Activated naive CD4-positive, alpha-beta T cell treated with anti-CD3 and anti-CD28 coated beads, Interleukin-2, amount 50 U/mL, for 24 hours (primary cell): ENCODE measurements around the gene ZNF367.
A peak's percentile ranks its signal among the peaks of the same experiment; 100 is the strongest.

Experiments used
- H3K27ac Mint-ChIP-seq: one replicate; pipeline ENCODE4 v1.8.0; 2021; ENCODE audit warnings: mild to moderate bottlenecking, mixed read lengths
- H3K27me3 Mint-ChIP-seq: one replicate; pipeline ENCODE4 v1.8.0; 2021; ENCODE audit warnings: mixed read lengths
- H3K36me3 Mint-ChIP-seq: one replicate; pipeline ENCODE4 v1.8.0; 2021; ENCODE audit warnings: mixed read lengths
- H3K4me1 Mint-ChIP-seq: one replicate; pipeline ENCODE4 v1.8.0; 2021; ENCODE audit warnings: mixed read lengths
- H3K4me3 Mint-ChIP-seq: one replicate; pipeline ENCODE4 v1.8.0; 2021; ENCODE audit warnings: mild to moderate bottlenecking, mixed read lengths
- H3K9me3 Mint-ChIP-seq: one replicate; pipeline ENCODE4 v1.8.0; 2021; ENCODE audit warnings: mixed read lengths

ZNF367 gene

DNA sequence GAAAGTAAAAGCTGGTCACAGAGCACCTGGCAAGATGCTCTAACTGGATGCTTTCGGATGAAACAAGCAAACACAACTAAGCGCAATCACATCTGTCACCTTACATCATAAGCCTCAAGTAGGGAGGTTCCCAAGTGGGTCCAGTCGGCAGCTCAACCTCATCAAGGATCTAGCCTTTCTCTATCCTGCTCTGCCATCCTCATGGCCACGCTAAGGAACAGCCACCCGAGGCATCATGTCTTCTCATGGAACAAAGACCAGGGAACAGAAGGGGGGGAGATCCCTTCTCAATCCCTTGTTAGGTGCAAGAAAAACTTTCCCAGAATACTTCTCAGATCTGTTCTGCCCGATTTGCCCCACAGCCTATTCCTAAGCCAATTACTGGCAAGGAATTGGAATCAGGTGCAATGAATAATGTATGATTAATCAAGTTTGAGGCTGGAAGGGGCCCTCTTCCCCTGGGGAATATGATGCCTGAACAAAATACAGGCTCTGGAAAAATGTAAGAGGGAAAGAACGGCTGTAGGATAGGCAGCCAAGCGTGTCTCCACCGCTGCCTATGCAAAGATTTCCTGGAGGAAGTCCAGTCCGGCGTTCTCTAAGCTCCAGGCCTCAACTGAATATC, 30.5 kb upstream of the ZNF367 start:
- H3K27ac Mint-ChIP-seq = no peak overlapping the region
- peaks cover under 1% of the 10 kb centered on the region for H3K36me3 Mint-ChIP-seq
- H3K9me3 Mint-ChIP-seq = no peaks in the 10 kb centered on the region
- H3K4me3 Mint-ChIP-seq = no peak overlapping the region
- H3K27me3 Mint-ChIP-seq = no peaks in the 10 kb centered on the region
- H3K4me1 Mint-ChIP-seq = peaks cover 23% of the 10 kb centered on the region

DNA sequence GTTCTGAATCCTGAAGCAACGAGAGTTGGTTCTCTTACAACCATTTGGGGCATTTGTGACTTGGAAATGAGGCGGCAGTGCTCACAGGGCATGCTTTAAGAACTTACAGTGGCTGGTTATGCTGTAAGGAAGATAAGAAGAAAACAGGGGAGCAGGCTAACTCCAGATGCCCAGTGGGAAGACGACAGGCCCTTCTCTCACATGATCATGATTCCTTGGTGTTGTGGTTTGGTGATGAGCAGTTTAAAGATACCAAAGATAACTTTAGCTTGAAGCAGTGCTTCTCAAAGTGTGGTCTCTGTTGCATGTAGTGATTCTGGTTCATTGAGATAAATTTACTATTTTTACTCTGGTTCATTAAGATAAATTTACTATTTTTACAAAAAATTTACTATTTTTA, 29.2 kb upstream of the ZNF367 start:
- no peak overlapping the region for H3K27ac Mint-ChIP-seq
- H3K4me1 Mint-ChIP-seq = peaks cover 16% of the 10 kb centered on the region
- no peaks in the 10 kb centered on the region for H3K27me3 Mint-ChIP-seq
- no peaks in the 10 kb centered on the region for H3K9me3 Mint-ChIP-seq
- no peak overlapping the region for H3K4me3 Mint-ChIP-seq
- no peaks in the 10 kb centered on the region for H3K36me3 Mint-ChIP-seq

DNA sequence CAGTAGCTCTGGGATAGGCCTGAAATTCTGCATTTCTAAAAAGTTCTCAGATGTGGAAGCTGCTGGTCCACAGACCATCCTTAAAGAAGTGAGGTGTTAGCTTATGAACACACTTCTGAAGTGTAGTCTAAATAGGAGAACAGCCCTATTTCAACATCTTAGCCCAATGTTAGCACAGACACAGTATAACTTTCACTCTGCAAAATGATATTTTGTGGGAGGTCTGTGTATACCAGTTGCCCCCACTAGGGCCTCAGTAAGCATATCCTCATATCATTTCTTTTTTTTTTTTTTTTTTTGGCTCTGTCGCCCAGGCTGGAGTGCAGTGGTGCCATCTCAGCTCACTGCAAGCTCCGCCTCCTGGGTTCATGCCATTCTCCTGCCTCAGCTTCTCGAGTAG, 24.3 kb upstream of the ZNF367 start:
- H3K36me3 Mint-ChIP-seq = no peaks in the 10 kb centered on the region
- H3K4me3 Mint-ChIP-seq = no peak overlapping the region
- no peaks in the 10 kb centered on the region for H3K27me3 Mint-ChIP-seq
- H3K27ac Mint-ChIP-seq = no peak overlapping the region
- H3K4me1 Mint-ChIP-seq = no peaks in the 10 kb centered on the region
- no peaks in the 10 kb centered on the region for H3K9me3 Mint-ChIP-seq

DNA sequence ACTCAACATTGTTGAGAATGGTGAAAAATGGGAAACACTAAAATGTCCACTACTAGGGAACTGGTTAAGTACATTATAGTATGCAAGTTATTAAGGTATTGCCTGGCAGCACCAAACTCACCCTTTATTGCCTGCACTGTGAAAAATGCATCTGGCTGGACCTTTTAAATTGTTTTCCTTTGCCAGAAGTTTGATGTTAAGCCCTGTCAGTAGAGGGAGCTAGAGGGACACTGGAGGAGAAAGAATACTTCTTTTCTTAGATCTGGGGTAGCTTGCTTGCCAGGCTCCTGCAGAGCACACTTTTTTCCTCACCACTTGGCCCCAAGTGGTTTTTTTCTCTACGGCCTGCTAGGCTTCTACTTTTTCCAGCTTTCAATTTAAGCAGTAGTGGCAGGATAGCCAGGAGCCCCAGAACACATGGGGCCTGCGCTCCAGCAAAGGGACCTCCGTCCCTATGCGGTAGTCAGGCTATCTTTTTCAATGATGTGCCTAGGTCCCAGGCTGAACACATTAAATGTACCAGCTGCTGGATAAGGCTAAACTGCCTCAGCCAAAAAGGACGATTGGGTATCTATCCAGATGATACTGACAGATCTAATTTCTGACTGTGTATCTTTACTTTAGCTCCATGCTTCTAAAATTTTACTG, 23.8 kb upstream of the ZNF367 start:
- no peaks in the 10 kb centered on the region for H3K9me3 Mint-ChIP-seq
- no peak overlapping the region for H3K4me3 Mint-ChIP-seq
- no peaks in the 10 kb centered on the region for H3K36me3 Mint-ChIP-seq
- H3K27me3 Mint-ChIP-seq = no peaks in the 10 kb centered on the region
- no peak overlapping the region for H3K27ac Mint-ChIP-seq
- H3K4me1 Mint-ChIP-seq = no peaks in the 10 kb centered on the region

DNA sequence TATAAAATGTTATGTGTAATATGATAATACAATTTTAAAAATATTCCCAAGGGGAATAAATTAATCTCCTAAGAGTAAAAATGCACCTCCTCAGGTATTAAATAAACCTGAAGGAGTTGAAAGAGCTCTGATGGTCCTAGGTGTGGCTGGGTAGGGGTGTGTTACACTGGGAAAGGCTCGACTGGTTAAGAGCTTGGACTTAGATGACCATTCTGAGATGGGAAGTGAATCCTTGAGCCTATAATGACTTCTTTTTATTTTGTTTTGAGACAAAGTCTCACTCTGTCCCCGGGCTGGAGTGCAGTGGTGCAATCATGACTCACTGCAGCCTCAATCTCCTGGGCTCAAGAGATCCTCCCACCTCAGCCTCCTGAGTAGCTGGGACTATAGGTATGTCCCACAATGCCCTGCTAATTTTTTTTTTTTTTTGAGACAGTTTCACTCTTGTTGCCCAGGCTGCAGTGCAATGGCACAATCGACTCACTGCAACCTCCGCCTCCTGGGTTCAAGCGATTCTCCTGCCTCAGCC, 22.6 kb upstream of the ZNF367 start:
- no peak overlapping the region for H3K4me3 Mint-ChIP-seq
- H3K36me3 Mint-ChIP-seq = no peaks in the 10 kb centered on the region
- H3K27me3 Mint-ChIP-seq = no peaks in the 10 kb centered on the region
- H3K27ac Mint-ChIP-seq = no peak overlapping the region
- no peaks in the 10 kb centered on the region for H3K4me1 Mint-ChIP-seq
- H3K9me3 Mint-ChIP-seq = no peaks in the 10 kb centered on the region

DNA sequence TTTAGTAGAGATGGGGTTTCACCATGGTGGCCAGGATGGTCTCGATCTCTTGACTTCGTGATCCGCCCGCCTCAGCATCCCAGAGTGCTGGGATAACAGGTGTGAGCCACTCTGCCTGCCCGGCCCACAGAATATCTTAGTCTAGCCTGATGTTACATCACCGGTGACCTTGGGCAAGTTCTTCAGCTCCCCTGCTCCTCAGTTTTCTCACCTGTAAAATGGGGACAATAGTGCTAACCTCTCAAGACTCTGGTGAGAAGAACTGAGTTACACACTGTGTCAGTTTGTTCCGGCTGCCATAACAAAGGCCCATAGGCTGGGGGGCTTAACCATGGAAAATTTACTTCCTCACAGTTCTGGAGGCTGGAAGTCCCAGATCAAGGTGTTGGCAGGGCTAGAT, 19.3 kb upstream of the ZNF367 start:
- no peaks in the 10 kb centered on the region for H3K27me3 Mint-ChIP-seq
- H3K36me3 Mint-ChIP-seq = no peaks in the 10 kb centered on the region
- H3K27ac Mint-ChIP-seq = no peak overlapping the region

DNA sequence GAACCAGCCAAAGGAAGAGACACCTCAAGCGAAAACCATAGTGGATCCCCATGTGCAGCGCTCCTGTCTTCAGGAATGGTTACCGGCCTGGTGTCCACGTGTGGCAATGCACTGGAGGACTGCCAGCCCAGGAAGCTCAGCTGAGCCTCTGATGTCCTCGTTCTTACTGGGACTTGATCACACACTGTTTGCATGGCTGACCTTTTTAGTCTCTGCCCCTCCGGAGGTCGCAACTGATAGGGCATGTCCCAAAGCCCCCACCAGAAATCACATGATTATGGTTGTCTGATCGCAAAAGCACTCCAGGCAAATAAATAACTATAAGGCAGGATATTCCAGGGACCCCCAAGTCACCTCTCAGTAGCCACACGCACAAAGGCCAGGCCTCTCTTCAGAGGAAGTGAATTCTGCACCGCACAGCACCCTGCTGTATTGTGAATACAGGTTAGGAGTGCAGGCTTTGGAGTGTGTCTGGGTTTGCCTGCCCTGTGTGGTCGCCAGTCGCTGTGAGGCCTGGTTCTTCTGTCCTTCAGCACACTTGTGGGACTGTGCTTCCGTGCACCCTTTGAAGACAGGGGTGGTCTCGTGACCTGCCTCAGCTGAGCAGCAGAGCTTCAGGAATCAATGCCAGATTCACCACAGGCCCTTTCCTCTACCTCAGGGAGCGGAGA, 18.4 kb upstream of the ZNF367 start:
- no peak overlapping the region for H3K4me3 Mint-ChIP-seq
- no peaks in the 10 kb centered on the region for H3K36me3 Mint-ChIP-seq
- H3K27me3 Mint-ChIP-seq = no peaks in the 10 kb centered on the region
- H3K4me1 Mint-ChIP-seq = no peaks in the 10 kb centered on the region
- no peaks in the 10 kb centered on the region for H3K9me3 Mint-ChIP-seq
- no peak overlapping the region for H3K27ac Mint-ChIP-seq

More for the DNA sequence above, 19.3 kb upstream of the ZNF367 start:
- H3K4me1 Mint-ChIP-seq = no peaks in the 10 kb centered on the region
- H3K9me3 Mint-ChIP-seq = no peaks in the 10 kb centered on the region
- H3K4me3 Mint-ChIP-seq = no peak overlapping the region

DNA sequence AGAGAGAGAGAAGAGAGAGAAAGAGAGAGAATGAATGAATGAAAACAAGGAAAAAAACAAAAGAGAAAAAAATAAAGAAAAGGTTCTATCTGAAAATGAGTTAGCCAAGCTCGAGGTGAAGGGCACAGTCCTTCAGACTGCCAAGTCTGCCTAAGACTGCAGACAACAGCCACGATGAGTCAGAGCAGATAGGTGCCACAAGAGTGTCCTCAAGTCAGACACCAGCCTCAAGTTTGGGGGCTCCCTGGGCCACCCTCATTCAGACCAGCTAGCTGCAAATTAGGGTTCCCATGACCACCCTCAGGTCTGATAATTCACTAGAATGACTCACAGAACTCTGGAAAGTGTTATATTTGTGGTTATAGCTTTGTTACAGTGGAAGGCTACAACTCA, 17.9 kb upstream of the ZNF367 start:
- no peaks in the 10 kb centered on the region for H3K36me3 Mint-ChIP-seq
- H3K9me3 Mint-ChIP-seq = no peaks in the 10 kb centered on the region
- H3K27ac Mint-ChIP-seq = no peak overlapping the region
- no peak overlapping the region for H3K4me3 Mint-ChIP-seq
- H3K27me3 Mint-ChIP-seq = no peaks in the 10 kb centered on the region
- no peaks in the 10 kb centered on the region for H3K4me1 Mint-ChIP-seq

DNA sequence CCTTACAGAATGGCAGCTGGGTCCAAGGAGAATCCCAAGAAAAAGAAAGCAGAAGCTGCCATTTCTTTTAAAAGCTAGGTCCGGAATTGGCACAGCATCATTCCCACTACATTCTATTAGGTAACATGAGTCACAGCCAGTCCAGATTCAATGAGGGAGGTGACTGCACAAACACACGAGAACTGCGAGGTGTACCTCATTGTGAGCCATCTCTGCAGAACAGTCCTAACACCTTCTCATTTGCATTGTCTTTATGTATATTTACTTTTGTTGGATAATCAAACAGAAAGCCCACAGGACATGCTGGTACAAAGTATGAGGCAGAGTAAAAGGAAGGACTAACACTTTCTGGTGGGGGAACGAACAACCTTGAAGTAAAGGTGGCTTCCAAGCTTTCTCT, 17.2 kb upstream of the ZNF367 start:
- H3K27ac Mint-ChIP-seq = no peak overlapping the region

DNA sequence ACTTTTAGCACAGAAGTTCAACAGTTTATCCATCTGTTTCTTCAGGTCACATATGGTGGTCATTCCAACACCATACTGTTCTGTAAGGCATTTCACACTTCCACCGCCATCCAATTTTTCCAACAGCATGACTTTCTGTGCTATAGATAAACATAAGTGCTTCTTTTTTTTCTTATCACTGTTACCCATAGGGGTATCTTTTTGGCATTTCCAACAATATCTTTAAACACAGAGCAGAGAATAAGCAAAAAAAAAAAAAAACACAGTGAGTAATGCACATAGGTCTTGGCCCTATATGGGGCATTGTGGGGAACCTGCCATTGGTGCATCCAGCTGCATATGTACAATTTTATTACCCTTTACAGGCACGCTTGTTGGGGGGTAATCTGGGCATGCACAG, 12.2 kb upstream of the ZNF367 start:
- Mint-ChIP-seq H3K4me3 (no peak overlapping the region), H3K4me1 (no peaks in the 10 kb centered on the region), H3K36me3 (no peaks in the 10 kb centered on the region), H3K27me3 (no peaks in the 10 kb centered on the region), H3K9me3 (no peaks in the 10 kb centered on the region), H3K27ac (no peak overlapping the region)

More for the DNA sequence above, 17.2 kb upstream of the ZNF367 start:
- Mint-ChIP-seq H3K36me3 (no peaks in the 10 kb centered on the region), H3K9me3 (no peaks in the 10 kb centered on the region), H3K4me1 (no peaks in the 10 kb centered on the region), H3K4me3 (no peak overlapping the region), H3K27me3 (no peaks in the 10 kb centered on the region)

DNA sequence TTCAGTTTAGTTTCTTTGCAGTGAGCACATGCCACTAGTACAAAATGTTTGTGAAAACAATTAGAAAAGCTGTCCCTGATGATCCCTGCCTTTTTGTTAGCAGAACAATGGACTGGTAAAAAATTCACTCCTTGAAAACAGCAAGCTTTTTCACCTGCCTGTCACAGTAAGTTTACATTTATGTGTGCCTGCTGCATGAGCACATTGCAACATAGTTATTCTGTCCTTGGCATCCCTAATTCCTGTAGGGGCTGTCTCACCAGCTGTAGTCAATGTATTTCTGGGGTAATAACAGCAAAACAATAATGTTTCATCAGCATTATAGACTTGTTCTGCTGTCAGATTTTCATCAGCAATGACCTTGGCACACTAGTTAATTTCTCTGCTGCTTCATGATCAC, 11.6 kb upstream of the ZNF367 start:
- no peak overlapping the region for H3K27ac Mint-ChIP-seq
- no peaks in the 10 kb centered on the region for H3K36me3 Mint-ChIP-seq
- no peaks in the 10 kb centered on the region for H3K27me3 Mint-ChIP-seq
- no peaks in the 10 kb centered on the region for H3K9me3 Mint-ChIP-seq
- H3K4me1 Mint-ChIP-seq = no peaks in the 10 kb centered on the region
- no peak overlapping the region for H3K4me3 Mint-ChIP-seq

DNA sequence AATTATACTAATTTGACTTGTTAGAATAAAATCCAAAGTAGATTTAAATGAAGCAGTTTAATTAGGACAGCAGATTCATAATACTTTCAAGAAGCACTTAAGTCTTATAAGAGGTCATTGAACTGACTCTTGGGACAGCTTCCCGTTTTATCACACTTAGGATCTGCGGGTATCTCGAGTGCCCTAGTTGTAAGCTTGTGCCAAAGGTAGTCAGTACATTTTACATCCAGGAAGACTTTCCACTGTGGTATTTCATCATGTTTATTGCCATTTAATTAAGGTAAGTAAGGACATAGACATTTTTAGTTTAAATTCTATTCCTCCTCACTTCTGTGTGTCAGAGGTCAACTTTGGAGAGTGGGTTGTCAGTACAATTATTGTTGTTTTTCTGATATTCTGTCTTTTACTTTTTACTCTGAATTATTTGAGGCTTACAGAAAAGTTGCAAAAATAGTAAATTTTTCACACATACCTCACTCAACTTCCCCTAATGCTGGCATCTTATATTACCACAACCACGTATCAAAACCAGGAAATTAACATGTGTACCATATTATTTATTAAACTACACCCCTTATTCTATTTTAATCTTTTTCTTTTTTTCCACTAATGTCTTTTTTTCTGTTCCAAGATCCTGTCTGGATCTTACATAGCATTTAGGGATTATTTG, 7.5 kb upstream of the ZNF367 start:
- no peak overlapping the region for H3K4me3 Mint-ChIP-seq
- peak overlapping the region; percentile 68 for H3K27ac Mint-ChIP-seq

DNA sequence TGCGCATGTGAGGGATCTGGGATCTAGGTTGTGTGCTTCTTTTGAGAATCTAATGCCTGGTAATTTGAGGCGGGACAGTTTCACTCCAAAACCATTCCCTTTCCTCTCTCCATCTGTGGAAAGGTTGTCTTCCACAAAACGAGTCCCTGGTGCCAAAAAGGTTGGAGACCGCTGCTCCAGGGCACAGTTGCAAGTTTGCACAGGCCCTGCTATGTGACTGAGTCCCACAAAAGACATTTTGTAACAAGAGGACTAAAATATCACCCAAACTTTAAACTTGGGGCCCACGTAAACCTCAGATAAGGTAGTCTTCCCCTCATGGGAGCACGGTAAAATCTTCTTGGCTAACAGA, 5.8 kb upstream of the ZNF367 start:
- Mint-ChIP-seq H3K4me1 (peaks cover 20% of the 10 kb centered on the region), H3K36me3 (no peaks in the 10 kb centered on the region), H3K27ac (no peak overlapping the region), H3K27me3 (no peaks in the 10 kb centered on the region), H3K9me3 (no peaks in the 10 kb centered on the region), H3K4me3 (no peak overlapping the region)

More for the DNA sequence above, 7.5 kb upstream of the ZNF367 start:
- H3K4me1 Mint-ChIP-seq = peaks cover 5% of the 10 kb centered on the region
- no peaks in the 10 kb centered on the region for H3K9me3 Mint-ChIP-seq
- H3K27me3 Mint-ChIP-seq = no peaks in the 10 kb centered on the region
- H3K36me3 Mint-ChIP-seq = no peaks in the 10 kb centered on the region

DNA sequence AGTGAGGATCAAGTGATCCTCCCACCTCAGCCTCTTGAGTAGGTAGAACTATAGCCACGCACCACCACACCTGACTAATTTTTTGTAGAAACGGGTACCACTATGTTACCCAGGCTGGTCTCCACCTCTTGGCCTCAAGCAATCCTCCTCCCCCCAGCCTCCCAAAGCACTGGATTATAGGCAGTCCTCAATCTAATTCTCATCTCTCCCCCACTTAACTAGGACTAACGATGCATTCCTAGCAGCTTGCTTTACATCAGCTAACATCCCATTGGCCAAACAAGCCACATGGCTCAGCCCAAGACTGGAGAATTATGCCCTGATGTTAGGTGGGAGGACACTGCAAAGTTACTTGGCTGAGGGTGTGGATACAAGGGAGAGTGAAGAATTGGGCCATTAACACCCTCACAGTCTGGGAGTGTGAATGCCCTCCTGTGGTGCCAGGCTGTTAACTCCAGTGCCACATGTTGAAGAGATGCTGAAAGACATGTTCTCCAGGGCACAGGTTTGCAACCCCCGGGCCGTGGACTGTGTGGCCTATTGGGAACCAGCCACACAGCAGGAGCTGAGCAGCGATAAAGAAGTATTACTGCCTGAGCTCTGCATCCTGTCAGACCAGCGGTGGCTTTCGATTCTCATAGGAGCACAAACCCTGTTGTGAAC, 5.3 kb upstream of the ZNF367 start:
- no peak overlapping the region for H3K27ac Mint-ChIP-seq
- no peaks in the 10 kb centered on the region for H3K9me3 Mint-ChIP-seq
- no peaks in the 10 kb centered on the region for H3K27me3 Mint-ChIP-seq
- H3K4me3 Mint-ChIP-seq = no peak overlapping the region
- H3K4me1 Mint-ChIP-seq = peaks cover 20% of the 10 kb centered on the region
- no peaks in the 10 kb centered on the region for H3K36me3 Mint-ChIP-seq

DNA sequence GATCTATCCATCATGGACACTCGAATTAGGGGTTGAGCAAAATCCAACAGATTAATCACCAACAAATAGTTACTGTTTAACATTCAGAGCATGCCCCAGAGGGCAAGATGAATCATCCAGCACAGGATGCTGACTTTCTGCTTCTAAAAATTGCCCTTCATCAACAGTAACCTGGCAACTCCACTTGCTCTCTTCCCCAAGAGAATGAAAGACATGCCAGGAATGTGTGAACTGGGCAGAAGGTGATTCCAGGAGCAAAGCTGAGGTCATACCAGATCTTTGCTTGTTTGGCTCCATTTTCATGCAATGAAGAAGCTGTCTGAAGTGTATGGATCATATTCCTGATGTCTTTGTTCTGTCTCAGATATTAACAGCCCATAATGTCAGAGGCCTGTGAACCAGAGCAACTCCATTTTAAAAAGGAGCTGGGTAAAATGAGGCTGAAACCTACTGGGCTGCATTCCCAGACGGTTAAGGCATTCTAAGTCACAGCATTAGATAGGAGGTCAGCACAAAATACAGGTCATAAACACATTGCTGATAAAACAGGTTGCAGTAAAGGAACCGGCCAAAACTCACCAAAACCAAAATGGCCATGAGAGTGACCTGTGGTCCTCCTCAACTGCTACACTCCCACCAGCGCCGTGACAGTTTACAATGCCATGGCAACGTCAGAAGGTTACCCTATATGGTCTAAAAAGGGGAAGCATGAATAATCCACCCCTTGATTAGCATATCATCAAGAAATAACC, 2.5 kb upstream of the ZNF367 start:
- Mint-ChIP-seq H3K27me3 (no peaks in the 10 kb centered on the region), H3K4me1 (peaks cover 31% of the 10 kb centered on the region), H3K4me3 (peak overlapping the region; percentile 79), H3K27ac (peak overlapping the region; percentile 66), H3K9me3 (no peaks in the 10 kb centered on the region), H3K36me3 (no peaks in the 10 kb centered on the region)
